Inflammatory macrophage treated with lipopolysaccharide for 1 hour (primary cell): ENCODE measurements around the gene MAPK4.

Experiments used
- DNase-seq, 2 donors: peaks; one replicate each; pipeline ENCODE4 v3.0.0-alpha.2; 2020 to 2022

The MAPK4 gene

DNA sequence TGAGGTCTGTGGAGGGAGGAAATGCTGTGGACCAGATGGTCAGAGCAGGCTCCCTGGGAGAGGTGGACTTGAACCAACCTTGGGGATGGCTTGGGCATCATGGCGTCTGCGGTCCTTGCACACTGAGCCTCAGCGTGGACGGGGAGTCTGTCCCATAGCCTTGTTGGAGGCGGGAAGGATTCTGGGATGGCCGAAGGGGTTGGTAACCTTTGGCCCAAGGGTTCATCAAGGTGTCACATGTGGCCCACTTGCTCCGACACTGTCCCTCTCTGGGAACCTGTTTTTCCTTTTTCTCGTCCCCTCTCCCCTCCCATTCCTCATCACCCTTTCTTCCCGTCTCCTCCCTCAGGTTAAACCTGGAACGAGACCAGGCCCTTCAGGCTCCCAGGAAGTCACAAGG, 66.4 kb downstream of the MAPK4 start:
- no peak for DNase-seq

- no peak for DNase-seq
Observed at GRCh38 chr18:50627594-50628532, 68.0 kb downstream of the MAPK4 start.

- no peak for DNase-seq
Observed at GRCh38 chr18:50628533-50628905, 68.6 kb downstream of the MAPK4 start.

- no peak for DNase-seq
Observed at GRCh38 chr18:50629148-50629631, 69.3 kb downstream of the MAPK4 start.

DNA sequence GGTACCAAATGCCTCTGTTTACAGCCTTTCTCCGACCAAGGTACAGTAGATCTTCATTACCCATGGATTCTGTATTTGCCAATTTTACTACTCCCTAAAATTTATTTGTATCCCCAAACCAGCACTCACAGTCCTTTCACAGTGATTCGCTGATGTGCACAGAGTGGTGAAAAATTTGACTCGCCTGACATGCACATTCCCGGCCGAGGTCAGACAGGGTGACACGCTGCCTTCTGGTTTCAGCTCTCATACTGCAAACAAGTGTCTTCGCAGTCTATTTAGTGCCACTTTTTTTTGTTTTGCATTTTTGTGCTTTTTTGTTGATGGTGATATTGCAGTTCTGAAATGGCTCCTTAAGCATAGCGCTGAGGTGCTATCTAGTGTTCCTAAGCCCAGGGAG, 71.0 kb downstream of the MAPK4 start:
- DNase-seq, result no peak

DNA sequence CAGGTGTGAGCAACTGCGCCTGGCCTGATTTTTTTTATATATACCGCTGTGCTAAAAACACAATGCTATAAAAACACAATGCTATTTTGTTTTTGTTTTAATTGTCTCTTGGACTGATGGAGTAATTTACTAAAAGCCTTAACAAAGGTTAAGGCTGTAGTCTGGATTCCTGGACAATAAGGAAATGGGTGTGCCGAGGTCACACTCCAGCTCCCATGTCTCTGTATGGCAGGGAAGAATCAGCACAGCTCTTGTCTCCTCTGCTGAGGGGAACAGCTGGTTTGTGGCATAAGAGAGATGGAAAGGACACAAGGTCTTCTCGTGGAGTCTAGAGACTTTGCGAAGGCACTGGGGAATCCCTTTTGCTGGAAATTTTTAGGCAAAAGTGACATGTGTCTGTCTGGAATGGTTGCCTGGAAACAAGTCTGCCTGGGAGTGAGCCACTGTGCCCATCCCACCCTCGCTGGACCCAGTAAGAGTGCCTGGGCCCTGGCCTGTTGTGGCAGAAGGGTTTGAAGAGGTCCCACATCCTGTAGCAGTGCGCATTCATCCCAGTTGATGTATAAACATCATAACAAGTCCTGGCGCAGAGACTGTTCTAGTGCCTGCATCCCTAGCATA, 73.1 kb downstream of the MAPK4 start:
- no peak for DNase-seq

DNA sequence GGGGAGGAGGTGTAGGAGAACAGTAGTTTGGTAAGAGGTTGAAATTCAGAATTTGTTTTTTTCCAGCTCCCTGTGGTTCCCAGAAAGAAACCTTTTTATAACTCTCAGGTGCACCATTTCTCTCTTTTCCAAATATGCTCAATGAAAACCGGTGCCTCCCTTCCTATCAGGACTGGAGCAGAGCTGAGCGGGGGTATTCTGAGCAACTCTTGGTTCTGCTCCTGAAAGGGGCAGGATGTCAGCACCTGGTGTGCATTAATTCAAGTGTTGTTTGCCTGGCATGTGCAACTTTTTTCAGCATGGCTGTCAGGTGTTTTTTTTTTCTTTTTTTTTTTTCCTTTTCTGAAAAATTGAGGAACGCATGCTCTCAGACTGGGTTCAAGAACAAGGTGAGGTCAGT, 74.1 kb downstream of the MAPK4 start:
- DNase-seq, result no peak

DNA sequence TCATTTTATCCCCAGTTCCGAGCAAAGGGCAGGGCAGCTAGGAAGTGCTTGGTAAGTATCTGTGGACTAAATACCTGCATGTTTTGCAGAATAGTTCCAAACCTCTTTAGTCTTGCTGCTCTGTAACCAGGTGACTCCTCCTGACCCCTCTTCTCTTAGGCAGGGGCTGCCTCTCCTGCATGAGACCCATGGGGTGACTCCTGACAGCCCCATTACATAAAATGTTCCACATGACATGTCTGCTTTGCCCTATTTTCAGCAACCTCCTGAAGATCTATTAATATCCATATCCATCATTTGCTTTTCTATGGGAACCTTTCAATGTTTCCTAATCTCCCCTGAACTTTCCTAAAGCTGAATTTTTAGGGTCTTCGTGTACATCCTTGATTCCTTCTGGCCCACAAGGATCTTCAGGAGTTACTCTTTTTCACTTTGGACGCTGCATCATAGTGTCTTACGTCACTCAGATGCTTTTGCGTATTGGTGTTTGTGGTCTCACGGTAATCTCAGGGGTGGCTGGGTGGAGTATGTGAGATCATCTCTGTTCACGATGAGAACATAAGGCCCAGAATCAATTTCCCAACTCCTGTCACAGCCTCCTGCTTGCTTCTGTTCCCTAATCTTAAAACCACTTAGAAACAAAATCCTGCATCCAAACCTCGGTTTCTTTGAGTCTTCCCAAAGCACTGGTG, 76.6 kb downstream of the MAPK4 start:
- DNase-seq, result no peak

DNA sequence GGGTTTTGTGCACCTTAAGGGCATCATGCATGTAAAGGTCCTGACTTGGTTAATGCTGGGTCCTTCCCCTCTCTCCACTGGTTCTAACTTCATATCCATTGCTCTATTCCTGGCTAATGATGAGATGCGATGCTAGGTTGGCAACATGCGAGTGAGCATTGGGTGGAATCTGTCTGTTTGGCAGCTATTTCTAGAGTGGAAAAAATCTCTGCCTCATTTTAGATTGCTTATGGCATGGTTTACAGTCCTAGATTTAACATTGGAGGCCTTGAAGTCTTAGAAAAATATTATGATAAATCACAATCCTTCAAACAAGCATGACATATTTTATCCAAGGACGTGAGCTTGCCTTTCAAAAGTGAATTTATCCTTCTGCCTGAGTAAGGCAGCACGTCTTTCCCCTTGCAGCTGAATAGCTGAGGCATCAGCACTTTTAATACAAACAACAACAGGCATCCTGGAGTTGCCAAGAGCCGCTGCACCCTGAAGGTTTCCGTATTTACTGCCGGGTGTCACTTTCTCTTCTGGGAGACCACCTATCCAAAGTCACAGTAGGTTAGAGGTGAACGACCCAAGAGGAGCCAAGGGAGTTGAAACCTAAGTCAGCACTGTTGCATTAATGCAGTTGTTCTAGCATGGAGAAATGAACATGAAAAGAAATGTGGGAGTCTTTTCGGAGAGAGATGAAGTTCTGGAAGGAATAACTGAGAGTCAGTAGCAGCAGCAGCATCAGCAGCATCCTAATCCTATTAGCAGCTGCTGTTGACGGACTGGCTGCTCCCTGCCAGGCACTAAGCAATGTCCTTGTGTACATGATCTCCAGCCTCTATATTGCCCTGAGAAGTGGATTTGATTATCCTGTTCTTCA, 78.4 kb downstream of the MAPK4 start:
- DNase-seq, result no peak

GRCh38 chr18:50638884-50639420, 79.1 kb downstream of the MAPK4 start:
- DNase-seq, result no peak

DNA sequence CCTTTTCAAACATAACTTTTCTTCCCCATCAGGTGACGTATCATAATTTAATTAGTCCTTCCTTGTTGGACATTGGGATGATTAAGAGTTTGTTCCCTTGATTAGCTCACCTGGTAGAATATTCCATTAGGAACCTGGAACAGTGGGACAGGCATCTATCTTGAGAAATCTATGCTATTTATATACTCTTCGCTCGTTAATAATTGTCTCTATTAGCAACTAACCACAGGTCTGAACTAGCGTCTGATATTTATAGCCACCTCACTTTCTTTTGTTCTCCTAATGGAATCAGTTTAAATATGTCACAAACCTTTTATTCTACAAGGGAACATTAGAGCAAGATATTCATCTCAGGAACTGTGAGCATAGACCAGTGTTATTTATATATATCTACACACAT, 79.8 kb downstream of the MAPK4 start:
- no peak for DNase-seq

- DNase-seq, result no peak
Observed at GRCh38 chr18:50642439-50642838, 82.6 kb downstream of the MAPK4 start.

- DNase-seq, result no peak
Observed at GRCh38 chr18:50644146-50644545, 84.3 kb downstream of the MAPK4 start.

- DNase-seq, result no peak
Observed at GRCh38 chr18:50644807-50645206, 84.9 kb downstream of the MAPK4 start.

DNA sequence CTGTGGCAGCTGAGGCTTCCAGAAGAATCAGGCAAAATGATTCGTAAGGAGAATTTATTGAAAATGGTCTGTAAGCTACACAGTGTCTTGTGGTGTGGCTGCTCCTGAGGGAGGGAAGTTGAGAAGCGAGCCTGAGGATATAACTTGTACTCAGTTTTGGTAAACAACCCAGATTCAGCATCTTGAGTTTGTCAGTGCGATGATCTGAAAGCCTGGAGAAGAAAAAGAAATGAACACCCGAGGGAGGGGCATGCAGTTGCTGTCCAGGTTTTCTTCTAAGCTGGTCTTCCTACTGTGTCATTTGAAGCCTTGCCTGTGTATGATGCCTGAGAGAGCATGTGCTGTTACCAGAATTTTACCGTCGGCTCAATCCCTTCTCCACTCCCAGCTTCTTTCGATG, 87.3 kb downstream of the MAPK4 start:
- DNase-seq, result no peak

DNA sequence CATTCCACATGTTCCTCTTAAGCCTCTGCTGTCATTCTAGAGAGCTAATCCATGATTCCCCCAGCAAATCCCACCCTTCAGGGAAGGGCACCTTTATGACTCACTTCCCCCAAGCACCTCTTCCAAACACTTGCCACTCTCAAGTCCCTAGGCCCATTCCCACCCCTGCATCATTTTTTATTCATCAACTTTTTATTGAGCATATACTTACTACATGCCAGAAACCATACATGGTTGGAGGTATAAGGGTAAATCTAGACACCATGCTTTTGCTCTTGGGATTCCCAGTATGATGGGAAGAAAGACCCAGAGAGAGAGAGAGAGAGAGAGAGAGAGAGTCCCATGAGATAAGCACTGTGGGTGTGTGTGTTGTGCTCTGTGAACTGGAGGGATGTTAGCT, 87.9 kb downstream of the MAPK4 start:
- DNase-seq, result no peak

DNA sequence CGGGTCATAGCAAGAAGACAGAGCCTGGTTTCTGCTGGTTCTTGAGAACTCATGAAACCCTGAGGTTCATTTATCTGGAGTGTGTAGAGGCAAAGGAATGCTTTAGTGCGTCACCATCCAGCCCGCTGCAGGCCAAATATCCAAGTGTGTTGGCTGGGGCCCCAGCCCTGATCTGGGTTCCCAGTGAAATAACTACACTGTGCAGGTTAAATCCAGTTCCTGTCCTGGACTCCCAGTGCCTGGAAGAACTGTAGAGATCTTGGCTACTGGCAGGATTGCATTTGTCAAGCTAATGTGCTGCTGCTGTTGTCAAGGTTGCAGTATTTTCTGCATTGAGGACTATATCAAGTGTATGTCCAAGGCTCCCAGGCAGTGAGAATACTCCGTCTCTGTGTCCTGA, 89.9 kb downstream of the MAPK4 start:
- DNase-seq, result no peak

DNA sequence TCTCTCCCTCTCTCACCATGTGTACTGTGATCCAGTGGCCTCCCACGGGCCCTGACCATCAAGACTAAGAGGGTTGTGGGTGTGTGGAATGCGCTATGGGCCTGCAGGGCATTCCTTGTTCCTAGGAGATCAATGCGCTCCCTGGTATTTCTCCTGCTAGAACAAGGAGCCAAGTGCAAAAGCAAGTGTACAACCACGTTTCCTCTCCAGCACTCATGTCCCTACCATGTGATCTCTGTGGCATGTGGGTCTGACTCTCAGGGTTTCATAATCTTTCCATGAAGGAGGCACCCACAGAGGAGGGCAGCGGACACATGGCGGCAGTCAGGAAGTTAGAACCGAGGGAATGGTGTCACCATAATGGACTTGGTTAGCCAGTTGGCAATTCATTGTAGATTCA, 91.4 kb downstream of the MAPK4 start:
- no peak for DNase-seq

DNA sequence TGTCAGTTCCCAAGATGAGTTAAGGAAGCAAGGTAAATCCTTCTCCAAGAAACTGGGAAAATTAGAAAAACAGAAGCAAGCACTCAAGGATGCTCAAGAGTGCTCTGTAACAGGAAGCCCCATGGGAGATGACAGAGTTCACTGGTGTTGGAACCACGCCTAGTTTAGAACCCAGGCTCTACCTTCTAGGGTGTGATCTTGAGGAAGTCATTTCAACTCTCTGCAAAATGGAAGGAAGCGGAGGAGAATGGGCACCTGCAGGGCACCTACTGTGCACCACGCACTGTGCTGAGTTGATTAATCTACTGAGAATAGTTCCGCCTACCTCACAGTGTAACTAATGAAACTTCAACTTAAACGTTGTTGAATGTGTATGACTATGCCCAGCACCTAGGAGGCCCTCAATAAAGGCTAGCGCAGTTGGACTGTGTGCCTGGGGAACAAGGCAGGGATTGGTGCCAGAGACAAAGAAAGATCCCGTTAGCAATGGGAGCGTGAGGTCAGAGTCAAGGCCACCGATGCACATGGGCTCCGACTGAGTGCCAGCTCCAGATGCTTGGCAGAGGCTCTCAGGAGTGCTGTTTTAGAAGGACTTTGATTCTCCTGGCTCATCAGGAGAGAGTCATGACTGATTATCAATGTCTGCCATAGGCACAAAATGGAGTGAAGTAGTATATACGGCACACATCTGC, 93.7 kb downstream of the MAPK4 start:
- DNase-seq, result no peak

DNA sequence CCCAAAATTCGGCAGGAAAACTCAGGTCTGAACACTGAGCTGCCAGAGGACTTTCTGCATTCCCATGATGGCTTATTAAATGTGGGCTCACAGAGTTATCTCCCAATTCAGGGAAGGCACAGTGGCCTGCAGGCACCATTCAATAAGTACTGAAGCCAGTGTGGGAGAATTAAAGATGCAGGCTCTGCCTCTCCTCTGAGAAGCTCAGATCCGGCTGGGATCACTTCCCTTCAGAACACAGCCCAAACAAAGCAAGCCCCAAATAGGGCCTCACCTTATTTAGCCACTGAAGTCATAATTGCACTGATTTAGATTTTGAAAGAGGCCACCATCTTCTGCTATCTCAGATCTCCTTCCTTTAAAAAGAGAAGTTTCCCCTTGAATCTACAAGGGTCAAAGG, 94.3 kb downstream of the MAPK4 start:
- DNase-seq, result no peak

DNA sequence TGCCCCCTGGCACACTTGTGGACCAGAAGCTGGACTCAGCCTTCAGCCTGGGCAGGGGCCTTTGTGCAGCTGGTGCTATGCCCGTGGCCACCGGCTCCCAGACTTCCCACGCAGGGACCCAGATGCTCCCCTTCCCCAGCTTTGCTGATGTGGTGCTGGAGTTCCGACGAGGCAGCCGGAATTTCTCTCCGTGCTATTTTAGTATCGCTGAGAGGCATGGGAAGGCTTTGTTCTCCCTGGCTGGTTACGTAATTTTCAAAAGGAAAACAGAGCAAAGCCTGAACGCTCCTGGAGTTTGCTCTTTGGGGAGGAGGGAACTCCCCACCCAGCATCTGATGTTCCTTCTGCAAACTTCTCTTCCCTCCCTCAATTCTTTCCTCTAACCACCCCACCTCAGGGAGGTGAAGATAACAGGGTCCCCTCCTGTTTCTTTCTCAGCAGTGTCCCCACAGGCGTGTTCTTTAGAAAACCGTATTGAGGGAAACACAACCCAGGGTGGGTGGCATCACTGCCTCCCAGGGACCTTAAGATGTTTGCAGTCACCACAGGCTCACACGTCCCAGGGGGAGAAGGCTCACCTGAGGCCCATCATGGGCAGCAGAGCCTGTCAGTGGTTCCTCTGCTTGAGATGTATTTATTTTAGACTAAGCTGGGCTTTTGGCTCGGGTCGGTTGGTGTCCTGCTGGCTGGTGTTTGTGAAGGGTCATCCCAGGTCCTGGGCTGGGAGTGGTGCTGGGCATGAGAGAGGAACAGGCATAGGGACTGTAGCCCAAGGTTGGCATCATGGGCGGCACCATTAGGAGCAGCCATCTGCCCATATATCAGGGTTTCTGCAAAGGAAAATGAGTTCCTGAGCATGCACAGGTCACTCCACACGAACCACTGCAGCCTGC, 95.0 kb downstream of the MAPK4 start:
- no peak for DNase-seq
